Measurements from ENCODE around the gene CNFN.
"Not testable (repeated sequence)": the region's sequence is repeated elsewhere in the genome, so short reads cannot be mapped to it uniquely, and the experiment has no call there.

Gene CNFN

GRCh38 chr19:42351079-42351735 is 38.9 kb downstream of the CNFN start:
- DNase-seq (ENCODE audit: low spot score): no peak

- no peak for DNase-seq (ENCODE audit: low spot score)
Observed at GRCh38 chr19:42350417-42350816, 39.7 kb downstream of the CNFN start.

GRCh38 chr19:42349378-42350107 is 40.6 kb downstream of the CNFN start:
- DNase-seq (ENCODE audit: low spot score): no peak

- no peak for DNase-seq (ENCODE audit: low spot score)
Observed at GRCh38 chr19:42348211-42348610, 41.9 kb downstream of the CNFN start.

- no peak for DNase-seq (ENCODE audit: low spot score)
Observed at GRCh38 chr19:42345191-42345812, 44.8 kb downstream of the CNFN start.

GRCh38 chr19:42344336-42344893 is 45.7 kb downstream of the CNFN start:
- no peak for DNase-seq (ENCODE audit: low spot score)

GRCh38 chr19:42343344-42344110 is 46.6 kb downstream of the CNFN start:
- DNase-seq (ENCODE audit: low spot score): no peak

GRCh38 chr19:42339922-42340321 is 50.2 kb downstream of the CNFN start:
- DNase-seq (ENCODE audit: low spot score): not testable (repeated sequence)

- DNase-seq (ENCODE audit: low spot score): not testable (repeated sequence)
Observed at GRCh38 chr19:42339126-42339860, 50.8 kb downstream of the CNFN start.
